Stimulated activated naive CD4-positive, alpha-beta T cell (primary cell): ENCODE data around the gene CCR7.
"Not testable (repeated sequence)": the region's sequence is repeated elsewhere in the genome, so short reads cannot be mapped to it uniquely, and the experiment has no call there.

Experiments
- DNase-seq, 6 experiments: peaks; one replicate each; lab custom pipeline; 2025; lab: John Stamatoyannopoulos, UW

CCR7 gene

GRCh38 chr17:40597556-40598300 is 32.5 kb upstream of the CCR7 start:
- no peak for DNase-seq

DNA sequence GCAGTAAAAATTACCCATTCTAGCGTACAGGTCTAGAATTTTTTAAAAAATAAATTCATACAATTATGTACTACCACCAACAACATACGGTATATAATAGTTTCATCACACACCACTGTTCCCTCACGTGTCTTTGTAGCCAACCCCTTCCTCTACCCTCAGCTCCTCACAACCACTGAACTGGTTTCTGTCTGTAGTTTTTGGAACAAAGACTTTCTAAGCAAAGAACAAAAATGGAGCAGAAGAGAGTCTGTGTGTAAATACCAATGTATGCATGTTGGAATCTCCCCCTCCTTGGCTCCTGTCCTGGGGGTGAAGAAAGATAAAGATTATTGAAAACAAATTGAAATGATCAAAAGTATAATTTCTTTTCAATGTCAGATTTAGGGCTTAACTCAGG is 31.9 kb upstream of the CCR7 start:
- DNase-seq: peak in 4 of 6 experiments; percentile 27 to 58 (median 44)

GRCh38 chr17:40596261-40596919 is 31.1 kb upstream of the CCR7 start:
- DNase-seq: peak in 4 of 6 experiments; percentile 37 to 69 (median 50)

DNA sequence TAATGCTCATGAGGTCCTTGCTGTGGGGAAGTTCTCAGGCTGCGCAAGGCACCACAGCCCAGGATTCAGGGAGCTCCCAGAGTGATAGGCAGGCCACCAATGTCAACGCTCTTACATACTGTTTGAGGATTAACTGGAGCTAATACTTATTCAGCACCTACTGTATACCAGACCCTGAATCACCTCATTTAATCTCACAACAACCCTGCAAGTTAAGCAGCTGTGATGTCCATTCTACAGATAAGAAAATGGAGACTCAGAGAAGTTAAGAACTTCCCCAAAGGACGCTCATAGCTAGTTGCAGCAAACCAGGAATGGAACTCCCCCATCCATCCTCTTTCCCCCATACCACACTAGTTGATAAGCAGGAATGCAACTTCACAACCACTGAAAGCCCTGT is 25.5 kb upstream of the CCR7 start:
- DNase-seq: no peak

GRCh38 chr17:40588552-40588951 is 23.3 kb upstream of the CCR7 start:
- peak in 3 of 6 experiments; percentile 22 to 33 (median 24) for DNase-seq

DNA sequence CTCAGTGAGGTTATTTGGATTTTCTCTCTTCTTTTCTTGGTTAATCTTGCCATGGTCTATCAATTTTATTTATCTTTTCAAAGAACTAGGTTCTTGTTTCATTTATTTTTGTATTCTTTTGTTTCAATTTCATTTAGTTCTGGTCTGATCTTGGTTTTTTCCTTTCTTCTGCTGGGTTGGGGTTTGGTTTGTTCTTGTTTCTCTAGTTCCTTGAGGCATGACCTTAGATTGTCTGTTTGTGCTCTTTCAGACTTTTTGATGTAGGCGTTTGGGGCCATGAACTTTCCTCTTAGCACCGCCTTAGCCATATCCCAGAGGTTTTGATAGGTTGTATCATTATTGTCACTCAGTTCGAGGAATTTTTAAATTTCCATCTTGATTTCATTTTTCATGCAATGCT is 21.0 kb upstream of the CCR7 start:
- DNase-seq: peak in 3 of 6 experiments; percentile 36 to 58 (median 52)

- not testable (repeated sequence) for DNase-seq
These were observed 19.7 kb upstream of the CCR7 start for GRCh38 chr17:40584950-40585349.

DNA sequence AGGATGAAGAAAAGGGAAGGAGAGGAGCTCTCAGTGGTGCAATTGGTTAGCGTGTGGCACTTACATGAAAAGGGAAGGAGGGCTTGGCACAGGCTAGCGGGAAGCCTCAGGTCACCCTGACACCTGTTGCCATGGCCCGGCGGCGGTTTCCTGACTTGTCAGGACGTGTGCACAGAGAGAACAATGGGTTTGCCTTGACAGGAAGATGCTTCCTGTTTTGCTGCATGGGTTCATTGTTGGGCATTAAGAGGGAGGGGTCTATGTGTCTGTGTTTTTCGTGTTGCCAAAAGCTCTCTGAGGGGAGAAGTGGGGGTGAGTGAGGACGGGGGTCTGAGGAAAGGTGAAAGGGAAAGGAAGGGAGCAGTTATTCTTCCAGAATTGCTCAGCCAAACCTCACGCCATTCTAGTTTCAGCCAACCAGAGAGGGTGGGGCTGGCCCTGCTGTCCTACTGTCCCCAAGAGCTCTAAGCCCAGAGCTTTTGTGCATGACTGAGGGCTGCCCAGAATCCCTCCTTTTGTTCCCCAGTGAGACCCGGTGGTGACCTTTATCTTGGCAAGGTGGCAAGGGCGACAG is 17.1 kb upstream of the CCR7 start:
- DNase-seq: peak; percentile 61 to 89 (median 72)

DNA sequence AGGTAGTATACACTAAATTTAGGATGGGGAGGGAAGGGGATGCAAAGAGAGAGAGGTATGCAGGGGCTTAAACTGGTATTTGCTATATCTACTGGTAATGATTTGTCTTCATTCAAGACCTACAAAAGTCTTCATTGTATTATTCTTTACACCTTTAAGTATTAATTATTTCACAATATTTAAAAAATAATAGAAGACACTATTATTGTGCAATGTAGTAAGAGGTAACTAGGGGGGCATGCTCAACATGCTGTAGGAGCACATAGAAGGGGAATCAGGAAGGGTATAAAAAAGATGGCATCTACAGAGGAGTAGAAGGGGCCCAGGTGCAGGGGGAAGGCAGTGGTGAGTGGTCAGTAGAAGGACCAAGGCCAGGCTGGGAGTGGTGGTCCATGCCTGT is 14.9 kb upstream of the CCR7 start:
- DNase-seq: no peak

DNA sequence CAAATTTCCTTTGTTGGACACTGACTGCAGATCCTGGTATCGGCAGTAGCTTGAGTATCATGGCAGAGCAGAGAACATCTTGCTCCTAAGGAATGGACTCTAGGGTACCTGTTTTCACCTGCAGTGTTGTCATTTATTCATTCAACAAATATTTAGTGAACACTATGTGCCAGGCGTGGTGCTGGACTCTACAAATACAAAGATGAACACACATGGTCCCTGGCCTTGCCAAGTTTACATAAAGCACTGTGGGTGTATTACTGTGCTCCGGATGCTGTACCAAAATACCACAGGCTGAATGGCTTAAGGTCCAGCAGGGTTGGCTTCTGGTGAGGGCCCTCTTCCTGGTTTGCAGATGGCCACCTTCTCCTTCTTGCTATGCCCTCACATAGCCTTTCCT is 14.2 kb upstream of the CCR7 start:
- DNase-seq: no peak

- peak in 2 of 6 experiments; percentile 16 to 42 for DNase-seq
These were observed 12.4 kb upstream of the CCR7 start for GRCh38 chr17:40577611-40578065.

DNA sequence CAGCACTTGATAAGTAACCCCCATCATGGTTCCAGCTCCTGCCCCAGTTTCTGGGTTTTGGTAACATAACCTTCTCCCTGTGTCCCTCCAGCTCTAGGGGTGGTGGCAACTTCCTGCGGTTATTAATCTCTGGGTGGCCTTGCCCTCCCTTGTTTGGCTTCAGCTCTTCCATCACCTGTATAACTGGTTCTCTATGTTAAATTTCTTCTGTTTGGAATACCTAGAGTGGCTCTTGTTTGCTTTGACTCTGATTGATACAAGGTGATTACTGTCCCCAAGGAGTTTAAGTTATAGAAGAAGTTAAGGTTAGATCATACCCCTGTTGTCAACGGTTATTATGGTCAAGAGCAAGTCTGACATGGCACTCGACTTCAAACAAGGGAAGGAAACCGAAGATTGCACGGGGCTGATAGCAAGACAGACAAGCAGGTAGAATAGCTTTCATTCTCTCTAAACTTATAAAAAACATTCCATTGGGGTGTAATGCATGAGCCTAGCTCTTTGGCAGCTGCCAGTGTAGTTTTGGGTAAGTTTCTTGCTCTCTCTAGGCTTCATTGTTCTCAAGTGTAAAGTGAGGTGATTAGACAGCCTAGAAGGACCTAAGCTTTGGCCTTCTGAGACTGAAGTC is 11.0 kb upstream of the CCR7 start:
- DNase-seq: peak in 2 of 6 experiments; percentile 35 to 42

GRCh38 chr17:40574292-40574691 is 9.0 kb upstream of the CCR7 start:
- no peak for DNase-seq

GRCh38 chr17:40572245-40572993 is 7.1 kb upstream of the CCR7 start:
- not testable (repeated sequence) for DNase-seq

- no peak for DNase-seq
These were observed 3.0 kb upstream of the CCR7 start for GRCh38 chr17:40568074-40568836.

DNA sequence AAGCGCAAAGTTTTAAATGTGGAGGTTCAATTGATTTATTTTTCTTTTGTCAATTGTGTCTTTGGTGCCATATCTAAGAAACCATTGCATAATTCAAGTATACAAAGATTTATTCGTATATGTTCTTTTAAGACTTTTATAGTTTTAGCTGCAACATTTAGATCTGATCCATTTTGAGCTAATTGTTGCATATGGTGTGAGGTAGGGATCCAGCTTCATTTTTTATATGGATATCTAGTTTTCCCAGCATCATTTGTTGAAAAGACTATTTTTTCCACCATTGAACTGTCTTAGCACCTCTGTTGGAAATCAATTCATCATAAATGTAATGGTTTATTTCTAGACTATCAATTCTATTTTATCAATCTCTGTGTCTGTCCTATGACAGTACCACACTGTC is 2.1 kb upstream of the CCR7 start:
- no peak for DNase-seq

- peak in 2 of 6 experiments; percentile 35 to 49 for DNase-seq
These were observed 617 bp upstream of the CCR7 start for GRCh38 chr17:40565769-40566409.

- DNase-seq: peak; percentile 30 to 63 (median 52)
These were observed 933 bp downstream of the CCR7 start for GRCh38 chr17:40564195-40564882.

DNA sequence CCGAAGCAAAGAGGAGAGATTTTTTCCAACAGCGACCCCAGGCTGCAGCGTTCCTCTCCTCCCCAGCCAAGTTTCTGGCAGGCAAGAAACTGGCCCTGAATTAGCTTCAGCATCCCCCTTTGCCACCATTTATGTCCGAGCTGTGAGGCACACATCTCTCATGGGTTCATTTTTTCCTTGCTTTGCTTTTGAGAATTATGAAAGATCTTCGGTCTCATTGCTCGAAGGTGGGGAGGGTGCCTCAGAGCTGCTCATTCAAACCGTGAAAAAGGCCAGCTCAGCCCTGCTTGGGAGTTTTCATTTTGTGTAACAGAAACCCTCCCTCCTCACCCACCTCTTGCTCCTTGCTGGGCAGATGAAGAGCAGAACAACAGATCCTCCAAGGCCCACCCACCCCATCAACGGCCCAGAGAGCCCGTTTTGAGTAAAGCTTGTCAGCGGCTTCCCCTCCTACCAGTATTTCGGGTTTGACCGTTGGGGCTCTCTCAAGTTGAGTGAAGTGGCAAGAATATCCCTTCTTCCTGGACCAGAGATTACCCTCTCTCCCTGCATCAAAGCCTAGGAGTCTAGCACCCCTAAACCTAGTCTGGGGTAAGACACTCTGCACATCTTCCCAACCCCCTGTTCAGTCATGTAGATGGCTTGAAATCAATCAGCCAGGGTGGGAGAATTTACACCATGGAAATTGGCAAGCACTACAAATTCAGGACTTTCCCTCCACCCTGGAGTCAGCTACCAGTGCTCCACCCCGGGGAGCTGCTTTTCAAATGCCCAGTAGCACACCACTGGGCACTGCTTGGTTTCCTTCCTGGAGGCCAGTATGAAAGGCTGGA is 1.8 kb downstream of the CCR7 start:
- peak in 4 of 6 experiments; percentile 37 to 59 (median 46) for DNase-seq
